HCT116 (cell line): Measurements from ENCODE around the gene CLCN5. TPM values are rescaled to one million over a fixed set of nuclear protein-coding genes. Genes with fewer than 3 reads are reported as not detected.

ENCODE experiments used
- ATAC-seq: fragments of 200-7000 bp; cut with Tn5 transposase; 2 replicates; pipeline ENCODE4 v1.9.1; 2020; ENCODE audit warnings: mild to moderate bottlenecking, moderate library complexity
- BruUV-seq: library from RNA; stranded (reverse); fragments of 400-500 nt; replicated peaks from 2 replicates; lab custom pipeline; 2021; lab: Mats Ljungman, UMichigan
- CTCF ChIA-PET: fragments of 300-600 bp; sonication (Branson Sonifier 250); formaldehyde crosslinking; loops from one replicate; lab custom pipeline; 2021; ENCODE audit warnings: antibody characterized with exemption; lab: Charles Lee
- POLR2A ChIA-PET: fragments of 300-600, 350-600 bp; sonication (Branson Sonifier 250); formaldehyde crosslinking; loops from one replicate; lab custom pipeline; 2021; ENCODE audit warnings: antibody characterized with exemption; lab: Charles Lee
- RAD21 ChIA-PET, 2 experiments: fragments of 300-600 bp; sonication (Branson Sonifier 250); formaldehyde crosslinking; loops; one replicate each; lab custom pipeline; 2023; ENCODE audit warnings: low total read pairs in 2 of 2; ENCODE audit not compliant: uncharacterized antibody in 2 of 2, unreplicated experiment in 2 of 2, low non-redundant PET in 1 of 2; lab: Charles Lee
- DNase-seq: peaks from one replicate; pipeline ENCODE4 v3.0.0-alpha.2; 2010; ENCODE audit warnings: low read depth, low spot score
- H2AFZ ChIP-seq: fragments of 200-600 bp; shearing (Covaris generic), sonication (generic); 2 replicates; pipeline ENCODE4 v1.6.1; 2017; ENCODE audit warnings: low read depth, mixed run types, mixed read lengths, antibody characterized with exemption, low read length; ENCODE audit not compliant: poor library complexity, severe bottlenecking
- H3K27ac ChIP-seq: 2 replicates; pipeline ENCODE4 v1.5.1; 2012; ENCODE audit warnings: low read depth, low read length
- H3K27me3 ChIP-seq: fragments of 200-600 bp; sonication (generic); 2 replicates; pipeline ENCODE4 v1.6.1; 2016; ENCODE audit warnings: mixed run types, low read length, mixed read lengths; ENCODE audit not compliant: insufficient read depth
- H3K36me3 ChIP-seq, 2 experiments: fragments of 200-500 bp in 1 of 2; fragments of 200-600 bp in 1 of 2; sonication (Bioruptor generic) in 1 of 2; sonication (generic) in 1 of 2; 2 replicates each; pipeline versions ENCODE4 v1.5.1 to v1.6.1; 2014 to 2016; ENCODE audit warnings: low read length in 2 of 2, inconsistent platforms in 1 of 2, mixed read lengths in 1 of 2, mixed run types in 1 of 2; ENCODE audit not compliant: insufficient read depth in 2 of 2, control insufficient read depth in 1 of 2
- H3K4me1 ChIP-seq, 2 experiments: fragments of 200-600 bp in 1 of 2; sonication (generic) in 1 of 2; 2 replicates each; pipeline versions ENCODE4 v1.5.1 to v1.6.1; 2012 to 2017; ENCODE audit warnings: low read length in 2 of 2, inconsistent platforms in 1 of 2, mild to moderate bottlenecking in 1 of 2, mixed read lengths in 1 of 2, mixed run types in 1 of 2, moderate library complexity in 1 of 2; ENCODE audit not compliant: insufficient read depth in 2 of 2, control insufficient read depth in 1 of 2
- H3K4me2 ChIP-seq: fragments of 200-600 bp; sonication (generic); 2 replicates; pipeline ENCODE4 v1.6.1; 2017; ENCODE audit warnings: mixed run types, low read length, mixed read lengths
- H3K4me3 ChIP-seq, 2 experiments: fragments of 200-600 bp in 1 of 2; sonication (generic) in 1 of 2; replicated peaks in 1 of 2; 2 replicates each; pipeline ENCODE4 v1.5.1; 2011 to 2016; ENCODE audit warnings: low read length in 2 of 2, control low read depth in 1 of 2, low read depth in 1 of 2, mild to moderate bottlenecking in 1 of 2, mixed read lengths in 1 of 2, mixed run types in 1 of 2
- H3K79me2 ChIP-seq: fragments of 200-600 bp; sonication (generic); 2 replicates; pipeline ENCODE4 v1.6.1; 2017; ENCODE audit warnings: mild to moderate bottlenecking, mixed run types, low read length, moderate library complexity, mixed read lengths; ENCODE audit not compliant: insufficient read depth
- H3K9ac ChIP-seq: fragments of 200-600 bp; sonication (generic); 2 replicates; pipeline ENCODE4 v1.6.1; 2016; ENCODE audit warnings: low read length, mixed read lengths
- H3K9me2 ChIP-seq: fragments of 200-600 bp; sonication (generic), shearing (Covaris generic); 2 replicates; pipeline ENCODE4 v1.6.1; 2017; ENCODE audit warnings: mixed run types, mild to moderate bottlenecking, moderate library complexity; ENCODE audit not compliant: insufficient read depth
- H3K9me3 ChIP-seq, 2 experiments: fragments of 200-500 bp in 1 of 2; fragments of 200-600 bp in 1 of 2; sonication (Bioruptor generic) in 1 of 2; sonication (generic) in 1 of 2; 2 replicates each; pipeline ENCODE4 v1.6.1; 2014 to 2017; ENCODE audit warnings: low read length in 2 of 2, mixed read lengths in 2 of 2, inconsistent platforms in 1 of 2, low read depth in 1 of 2, mild to moderate bottlenecking in 1 of 2, mixed run types in 1 of 2, moderate library complexity in 1 of 2; ENCODE audit not compliant: control insufficient read depth in 1 of 2, insufficient read depth in 1 of 2
- H4K20me1 ChIP-seq: fragments of 200-600 bp; sonication (generic), shearing (Covaris generic); 2 replicates; pipeline ENCODE4 v1.6.1; 2017; ENCODE audit warnings: mixed run types, mild to moderate bottlenecking, moderate library complexity; ENCODE audit not compliant: insufficient read depth
- CBX3 ChIP-seq: IDR thresholded peaks from 2 replicates; pipeline ENCODE4 v1.6.1; 2012; ENCODE audit warnings: low read depth
- CEBPB ChIP-seq: IDR thresholded peaks from 2 replicates; pipeline ENCODE4 v1.6.1; 2012; ENCODE audit warnings: low read depth
- CTCF ChIP-seq, 3 experiments: fragments of 200-600 bp in 1 of 3; sonication (generic) in 1 of 3; IDR thresholded peaks in 2 of 3; conservative IDR thresholded peaks in 1 of 3; 2 replicates each; pipeline ENCODE4 v1.5.1; 2012 to 2017; ENCODE audit warnings: low read depth in 2 of 3, low read length in 2 of 3, antibody characterized with exemption in 1 of 3, borderline replicate concordance in 1 of 3, control low read depth in 1 of 3, mild to moderate bottlenecking in 1 of 3, mixed read lengths in 1 of 3, mixed run types in 1 of 3, moderate library complexity in 1 of 3; ENCODE audit not compliant: insufficient read depth in 1 of 3
- EGR1 ChIP-seq: IDR thresholded peaks from 2 replicates; pipeline ENCODE4 v1.6.1; 2012; ENCODE audit warnings: low read depth
- ELF1 ChIP-seq: IDR thresholded peaks from 2 replicates; pipeline ENCODE4 v1.6.1; 2012; ENCODE audit warnings: low read depth, borderline replicate concordance
- EZH2phosphoT487 ChIP-seq: fragments of 200-600 bp; IDR thresholded peaks from 2 replicates; pipeline ENCODE4 v1.6.1; 2018; ENCODE audit warnings: antibody characterized with exemption, borderline replicate concordance
- JUND ChIP-seq: IDR thresholded peaks from 2 replicates; pipeline ENCODE4 v1.6.1; 2012
- MAX ChIP-seq: IDR thresholded peaks from 2 replicates; pipeline ENCODE4 v1.6.1; 2012
- POLR2AphosphoS5 ChIP-seq: IDR thresholded peaks from 2 replicates; pipeline ENCODE4 v1.6.1; 2011; ENCODE audit warnings: mild to moderate bottlenecking, low read depth, low read length, moderate library complexity
- SIN3A ChIP-seq: IDR thresholded peaks from 2 replicates; pipeline ENCODE4 v1.6.1; 2012; ENCODE audit warnings: low read depth
- SP1 ChIP-seq: IDR thresholded peaks from 2 replicates; pipeline ENCODE4 v1.6.1; 2012; ENCODE audit warnings: low read depth
- SRF ChIP-seq: IDR thresholded peaks from 2 replicates; pipeline ENCODE4 v1.6.1; 2012; ENCODE audit warnings: low read depth
- TCF7L2 ChIP-seq: IDR thresholded peaks from 2 replicates; pipeline ENCODE4 v1.7.0; 2011; ENCODE audit warnings: borderline replicate concordance, inconsistent platforms; ENCODE audit not compliant: insufficient read depth, insufficient read length; ENCODE audit errors: extremely low read depth
- ZFX ChIP-seq: fragments of 450-650 bp; IDR thresholded peaks from 2 replicates; pipeline ENCODE4 v1.6.1; 2017
- intact Hi-C: fragments of 100-400 bp; cut with micrococcal nuclease; formaldehyde crosslinking; loops from 2 replicates; pipeline ENCODE4 v1.10.0; 2022
- total RNA-seq: library from RNA; stranded (reverse); gene quantifications from one replicate; pipeline ENCODE4 v1.2.1, GENCODE V29; 2021; ENCODE audit not compliant: unreplicated experiment
- TF ChIP-seq, protein P1 (sequence below): IDR thresholded peaks from 2 replicates; pipeline ENCODE4 v1.6.1; 2011; ENCODE audit warnings: mild to moderate bottlenecking, low read length, moderate library complexity; ENCODE audit not compliant: insufficient replicate concordance; ENCODE audit errors: extremely low read depth
- TF ChIP-seq, protein P2 (sequence below): IDR thresholded peaks from 2 replicates; pipeline ENCODE4 v1.6.1; 2012; ENCODE audit warnings: low read depth
- TF ChIP-seq, protein P3 (sequence below): IDR thresholded peaks from 2 replicates; pipeline ENCODE4 v1.6.1; 2012

The CLCN5 gene
- total RNA-seq, 1 experiment from 2014 or later: 6.1 TPM

DNA sequence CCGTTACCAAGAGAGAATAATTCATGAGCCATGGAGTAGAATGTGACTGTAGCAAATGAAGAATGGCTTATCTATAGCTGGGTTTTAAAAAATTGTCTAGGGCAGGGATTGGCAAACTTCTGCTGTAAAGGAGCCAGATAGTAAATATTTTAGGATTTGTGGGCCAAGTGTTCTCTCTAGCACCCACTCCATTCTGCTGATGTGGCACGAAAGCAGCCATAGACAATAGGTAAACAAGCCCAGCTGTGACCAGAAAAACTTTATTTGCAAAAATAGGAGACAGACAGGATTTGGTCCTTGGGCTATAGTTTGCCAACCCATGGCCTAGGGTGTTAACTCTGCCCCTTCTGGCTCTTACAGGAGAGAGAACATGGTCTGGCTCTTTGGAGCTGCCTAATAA, 151.2 kb downstream of the CLCN5 start:
- Histone ChIP-seq H4K20me1 (no peaks in the 10 kb centered on the region), H3K79me2 (no peaks in the 10 kb centered on the region), H3K4me2 (no peak overlapping the region), H3K9me2 (no peaks in the 10 kb centered on the region), H2AFZ (no peak overlapping the region), H3K4me3 (no peak overlapping the region), H3K9me3 (no peaks in the 10 kb centered on the region)
- BruUV-seq: no TSS peak
- intact Hi-C loops: no loop called here
- TF ChIP-seq ELF1: no peak
- no peak for TF ChIP-seq JUND
- TF ChIP-seq CEBPB: no peak
- no peak for TF ChIP-seq TCF7L2
- TF ChIP-seq EGR1: no peak
- TF ChIP-seq CBX3: no peak
- no peak for TF ChIP-seq SRF
- TF ChIP-seq SP1: no peak
- TF ChIP-seq CTCF (IDR thresholded peaks at IDR 0.05 in 2 of 3, conservative IDR thresholded peaks at IDR 0.05 in 1 of 3; ENCODE audit: borderline replicate concordance in 1 of 3, insufficient read depth in 1 of 3, low read depth in 2 of 3, low read length in 2 of 3): no peak
- TF ChIP-seq, protein P1, sequence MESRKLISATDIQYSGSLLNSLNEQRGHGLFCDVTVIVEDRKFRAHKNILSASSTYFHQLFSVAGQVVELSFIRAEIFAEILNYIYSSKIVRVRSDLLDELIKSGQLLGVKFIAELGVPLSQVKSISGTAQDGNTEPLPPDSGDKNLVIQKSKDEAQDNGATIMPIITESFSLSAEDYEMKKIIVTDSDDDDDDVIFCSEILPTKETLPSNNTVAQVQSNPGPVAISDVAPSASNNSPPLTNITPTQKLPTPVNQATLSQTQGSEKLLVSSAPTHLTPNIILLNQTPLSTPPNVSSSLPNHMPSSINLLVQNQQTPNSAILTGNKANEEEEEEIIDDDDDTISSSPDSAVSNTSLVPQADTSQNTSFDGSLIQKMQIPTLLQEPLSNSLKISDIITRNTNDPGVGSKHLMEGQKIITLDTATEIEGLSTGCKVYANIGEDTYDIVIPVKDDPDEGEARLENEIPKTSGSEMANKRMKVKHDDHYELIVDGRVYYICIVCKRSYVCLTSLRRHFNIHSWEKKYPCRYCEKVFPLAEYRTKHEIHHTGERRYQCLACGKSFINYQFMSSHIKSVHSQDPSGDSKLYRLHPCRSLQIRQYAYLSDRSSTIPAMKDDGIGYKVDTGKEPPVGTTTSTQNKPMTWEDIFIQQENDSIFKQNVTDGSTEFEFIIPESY: no peak
- no peak for TF ChIP-seq SIN3A
- TF ChIP-seq, protein P2, sequence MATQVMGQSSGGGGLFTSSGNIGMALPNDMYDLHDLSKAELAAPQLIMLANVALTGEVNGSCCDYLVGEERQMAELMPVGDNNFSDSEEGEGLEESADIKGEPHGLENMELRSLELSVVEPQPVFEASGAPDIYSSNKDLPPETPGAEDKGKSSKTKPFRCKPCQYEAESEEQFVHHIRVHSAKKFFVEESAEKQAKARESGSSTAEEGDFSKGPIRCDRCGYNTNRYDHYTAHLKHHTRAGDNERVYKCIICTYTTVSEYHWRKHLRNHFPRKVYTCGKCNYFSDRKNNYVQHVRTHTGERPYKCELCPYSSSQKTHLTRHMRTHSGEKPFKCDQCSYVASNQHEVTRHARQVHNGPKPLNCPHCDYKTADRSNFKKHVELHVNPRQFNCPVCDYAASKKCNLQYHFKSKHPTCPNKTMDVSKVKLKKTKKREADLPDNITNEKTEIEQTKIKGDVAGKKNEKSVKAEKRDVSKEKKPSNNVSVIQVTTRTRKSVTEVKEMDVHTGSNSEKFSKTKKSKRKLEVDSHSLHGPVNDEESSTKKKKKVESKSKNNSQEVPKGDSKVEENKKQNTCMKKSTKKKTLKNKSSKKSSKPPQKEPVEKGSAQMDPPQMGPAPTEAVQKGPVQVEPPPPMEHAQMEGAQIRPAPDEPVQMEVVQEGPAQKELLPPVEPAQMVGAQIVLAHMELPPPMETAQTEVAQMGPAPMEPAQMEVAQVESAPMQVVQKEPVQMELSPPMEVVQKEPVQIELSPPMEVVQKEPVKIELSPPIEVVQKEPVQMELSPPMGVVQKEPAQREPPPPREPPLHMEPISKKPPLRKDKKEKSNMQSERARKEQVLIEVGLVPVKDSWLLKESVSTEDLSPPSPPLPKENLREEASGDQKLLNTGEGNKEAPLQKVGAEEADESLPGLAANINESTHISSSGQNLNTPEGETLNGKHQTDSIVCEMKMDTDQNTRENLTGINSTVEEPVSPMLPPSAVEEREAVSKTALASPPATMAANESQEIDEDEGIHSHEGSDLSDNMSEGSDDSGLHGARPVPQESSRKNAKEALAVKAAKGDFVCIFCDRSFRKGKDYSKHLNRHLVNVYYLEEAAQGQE: no peak
- no peak for TF ChIP-seq ZFX
- TF ChIP-seq, protein P3, sequence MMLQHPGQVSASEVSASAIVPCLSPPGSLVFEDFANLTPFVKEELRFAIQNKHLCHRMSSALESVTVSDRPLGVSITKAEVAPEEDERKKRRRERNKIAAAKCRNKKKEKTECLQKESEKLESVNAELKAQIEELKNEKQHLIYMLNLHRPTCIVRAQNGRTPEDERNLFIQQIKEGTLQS: no peak
- no peak for TF ChIP-seq EZH2phosphoT487
- no peak for TF ChIP-seq POLR2AphosphoS5
- TF ChIP-seq MAX: no peak
- TF ChIP-seq, all 23 proteins: peak for 0
- ChIA-PET CTCF (no interaction called here), RAD21 (no interaction called here), POLR2A (no interaction called here)
- ATAC-seq (no peak), DNase-seq (no peak)
- no peaks in the 10 kb centered on the region for H3K27me3 ChIP-seq
- H3K27ac ChIP-seq: no peak overlapping the region
- H3K36me3 ChIP-seq: no peaks in the 10 kb centered on the region
- H3K4me1 ChIP-seq: no peaks in the 10 kb centered on the region
- no peak overlapping the region for H3K9ac ChIP-seq
